Calu3 (cell line): ENCODE results near the gene EMC8. TPM values are rescaled to one million over a fixed set of nuclear protein-coding genes. Genes with fewer than 3 reads are reported as not detected.

Experiments
- Bru-seq: library from RNA; stranded (reverse); fragments of 400-500 nt; gene quantifications from one replicate; lab custom pipeline; 2021; lab: Mats Ljungman, UMichigan
- BruChase-seq, 2 experiments: library from RNA; stranded (reverse); fragments of 400-500 nt; gene quantifications; one replicate each; lab custom pipeline; 2021; lab: Mats Ljungman, UMichigan
- BruUV-seq: library from RNA; stranded (reverse); fragments of 400-500 nt; replicated peaks from 2 replicates; lab custom pipeline; 2021; lab: Mats Ljungman, UMichigan
- CTCF ChIA-PET: fragments of 300-600 bp; sonication (Branson Sonifier 250); formaldehyde crosslinking; loops from one replicate; lab custom pipeline; 2022; ENCODE audit warnings: antibody characterized with exemption; lab: Charles Lee
- DNase-seq: peaks from one replicate; pipeline ENCODE4 v3.0.0; 2022
- H3K27ac Mint-ChIP-seq: one replicate; pipeline ENCODE4 v1.8.0; 2022; ENCODE audit warnings: mixed read lengths; ENCODE audit not compliant: unreplicated experiment
- H3K27me3 Mint-ChIP-seq: one replicate; pipeline ENCODE4 v1.8.0; 2022; ENCODE audit warnings: mixed read lengths; ENCODE audit not compliant: unreplicated experiment
- H3K36me3 Mint-ChIP-seq: one replicate; pipeline ENCODE4 v1.8.0; 2022; ENCODE audit warnings: mild to moderate bottlenecking, moderate library complexity, mixed read lengths; ENCODE audit not compliant: insufficient read depth, unreplicated experiment
- H3K4me1 Mint-ChIP-seq: one replicate; pipeline ENCODE4 v1.8.0; 2022; ENCODE audit warnings: mild to moderate bottlenecking, low read depth, mixed read lengths; ENCODE audit not compliant: unreplicated experiment
- H3K4me3 Mint-ChIP-seq: one replicate; pipeline ENCODE4 v1.8.0; 2022; ENCODE audit warnings: mild to moderate bottlenecking, low read depth, moderate library complexity, mixed read lengths; ENCODE audit not compliant: unreplicated experiment
- H3K9me3 Mint-ChIP-seq: one replicate; pipeline ENCODE4 v1.8.0; 2022; ENCODE audit warnings: low read depth, mixed read lengths; ENCODE audit not compliant: unreplicated experiment
- CTCF ChIP-seq: fragments of 200-600 bp; IDR thresholded peaks from one replicate; pipeline ENCODE4 v1.8.0; 2022; ENCODE audit warnings: antibody characterized with exemption; ENCODE audit not compliant: unreplicated experiment
- intact Hi-C: fragments of 100-400 bp; cut with micrococcal nuclease; formaldehyde crosslinking; loops from one replicate; pipeline ENCODE4 v1.10.0; 2022; ENCODE audit not compliant: unreplicated experiment
- long read RNA-seq: library from polyadenylated mRNA; stranded (forward); transcript quantifications from one replicate; pipeline ENCODE4 v2.0.0, GENCODE V29; 2022
- total RNA-seq: library from RNA; stranded (reverse); gene quantifications from 2 replicates; pipeline ENCODE4 v1.2.3, GENCODE V29; 2022

Gene EMC8
- 61.5 and 62.7 TPM in 2 replicates for total RNA-seq
- Bru-seq, nascent RNA, result percentile 83 among the genes with signal in this experiment
- BruChase-seq, experiment 1, labeled RNA remaining after a 6-hour chase, result percentile 78 among the genes with signal in this experiment
- percentile 75 among the genes with signal in this experiment for BruChase-seq, experiment 2, labeled RNA remaining after a 2-hour chase
- long read RNA-seq, transcript EMC8-201 (5 exons, 1,962 nt), result major isoform, 135 of 166 reads
- long read RNA-seq, transcript EMC8-202 (4 exons, 1,935 nt), result minor isoform, 12 of 166 reads
- long read RNA-seq, partial matches to known transcripts, result 5 of 166 reads
- long read RNA-seq, other reads (novel, unspliced or antisense), result 9 of 166 reads

- no TSS peak for BruUV-seq
- no peak for TF ChIP-seq CTCF
- Mint-ChIP-seq H3K4me3 (peak within 1 kb of the TSS; percentile 93), H3K27me3 (no peaks in the 10 kb centered on the region), H3K9me3 (no peaks in the 10 kb centered on the region), H3K4me1 (peaks cover 23% of the 10 kb centered on the region), H3K27ac (peak within 1 kb of the TSS; percentile 77), H3K36me3 (peaks cover 72% of the 10 kb centered on the region)
- CTCF ChIA-PET, result interaction anchor here (0.5 kb wide), 1 partner anchor 1239 kb away, joined by 4 read pairs; no protein-coding TSS in a partner anchor
- DNase-seq, result peak; percentile 98
- intact Hi-C loops, result no loop called here
These were observed at the start of gene EMC8, which contains the start of gene COX4I1 for GRCh38 chr16:85799497-85800320. Gene EMC8 (minus strand): TSS chr16:85799544. CDS start chr16:85799295, 249 bp downstream. Gene COX4I1 (plus strand): TSS chr16:85799695. CDS start chr16:85801206, 1,511 bp downstream.

- no peak overlapping the region for H3K27ac Mint-ChIP-seq
- intact Hi-C loops, result no loop called here
- no TSS peak for BruUV-seq
- H3K36me3 Mint-ChIP-seq, result no peaks in the 10 kb centered on the region
- no peak for DNase-seq
- H3K4me1 Mint-ChIP-seq, result peaks cover 27% of the 10 kb centered on the region
- H3K9me3 Mint-ChIP-seq, result no peaks in the 10 kb centered on the region
- H3K27me3 Mint-ChIP-seq, result peaks cover 82% of the 10 kb centered on the region
- no peak for TF ChIP-seq CTCF
- CTCF ChIA-PET, result interaction anchor here (1.1 kb wide), 1 partner anchor 14 kb away, joined by 5 read pairs; no protein-coding TSS in a partner anchor
- H3K4me3 Mint-ChIP-seq, result no peak overlapping the region
These were observed 49.6 kb upstream of the EMC8 start for GRCh38 chr16:85848986-85849385.

GRCh38 chr16:85847681-85848601 is 48.6 kb upstream of the EMC8 start:
- no peak for TF ChIP-seq CTCF
- Mint-ChIP-seq H3K27ac (no peak overlapping the region), H3K27me3 (peaks cover 86% of the 10 kb centered on the region), H3K9me3 (no peaks in the 10 kb centered on the region), H3K4me1 (peaks cover 27% of the 10 kb centered on the region), H3K36me3 (no peaks in the 10 kb centered on the region), H3K4me3 (no peak overlapping the region)
- DNase-seq, result no peak
- CTCF ChIA-PET, result interaction anchor here (0.5 kb wide), 1 partner anchor 14 kb away, joined by 9 read pairs; no protein-coding TSS in a partner anchor
- intact Hi-C loops, result no loop called here
- no TSS peak for BruUV-seq
